ENCODE measurements around the gene PRR23E. TPM values are rescaled to one million over a fixed set of nuclear protein-coding genes. Genes with fewer than 3 reads are reported as not detected.

Gene PRR23E
- total RNA-seq, 3 donors from 2014 or later = not detected

GRCh38 chr3:127209840-127210653 is 17.1 kb downstream of the PRR23E start:
- H3K9me3 ChIP-seq = no peaks in the 10 kb centered on the region
- no peak overlapping the region for H3K4me3 ChIP-seq
- no peaks in the 10 kb centered on the region for H3K4me1 ChIP-seq
- H3K36me3 ChIP-seq = no peaks in the 10 kb centered on the region
- TF ChIP-seq POLR2A (IDR thresholded peaks at IDR 0.05) (no peak), CTCF (IDR thresholded peaks at IDR 0.05) (no peak), POLR2AphosphoS5 (IDR thresholded peaks at IDR 0.05) (no peak)
- no peak overlapping the region for H3K27ac ChIP-seq
- DNase-seq (ENCODE audit: low spot score in 2 of 2) = no peak
- H3K27me3 ChIP-seq = peaks cover 0 to 6% of the 10 kb centered on the region in 2 donors
- intact Hi-C loops (cut with DNase I; ENCODE audit: low total_unique reads) = loop anchor here (10.0 kb wide), 1 partner anchor 235 kb away; no protein-coding TSS in a partner anchor

- Histone ChIP-seq H3K27ac (no peak overlapping the region), H3K4me1 (no peaks in the 10 kb centered on the region), H3K36me3 (no peaks in the 10 kb centered on the region), H3K27me3 (peaks cover 0 to 6% of the 10 kb centered on the region in 2 donors), H3K9me3 (no peaks in the 10 kb centered on the region), H3K4me3 (no peak overlapping the region)
- DNase-seq (ENCODE audit: low spot score in 2 of 2) = no peak
- TF ChIP-seq CTCF (IDR thresholded peaks at IDR 0.05) (no peak), POLR2AphosphoS5 (IDR thresholded peaks at IDR 0.05) (no peak), POLR2A (IDR thresholded peaks at IDR 0.05) (no peak)
- intact Hi-C loops (cut with DNase I; ENCODE audit: low total_unique reads) = loop anchor here (10.0 kb wide), 1 partner anchor 234 kb away; no protein-coding TSS in a partner anchor
These were observed 17.7 kb downstream of the PRR23E start for GRCh38 chr3:127210654-127210943.

GRCh38 chr3:127211118-127212060 is 18.5 kb downstream of the PRR23E start:
- H3K27ac ChIP-seq = no peak overlapping the region
- DNase-seq (ENCODE audit: low spot score in 2 of 2) = no peak
- H3K27me3 ChIP-seq = peaks cover 0 to 6% of the 10 kb centered on the region in 2 donors
- intact Hi-C loops (cut with DNase I; ENCODE audit: low total_unique reads) = loop anchor here (10.0 kb wide), 1 partner anchor 233 kb away; no protein-coding TSS in a partner anchor
- H3K9me3 ChIP-seq = no peaks in the 10 kb centered on the region
- TF ChIP-seq CTCF (IDR thresholded peaks at IDR 0.05) (no peak), POLR2AphosphoS5 (IDR thresholded peaks at IDR 0.05) (no peak), POLR2A (IDR thresholded peaks at IDR 0.05) (no peak)
- no peaks in the 10 kb centered on the region for H3K4me1 ChIP-seq
- H3K36me3 ChIP-seq = no peaks in the 10 kb centered on the region
- no peak overlapping the region for H3K4me3 ChIP-seq

- intact Hi-C loops (cut with DNase I; ENCODE audit: low total_unique reads) = loop anchor here (10.0 kb wide), 1 partner anchor 233 kb away; no protein-coding TSS in a partner anchor
- Histone ChIP-seq H3K36me3 (no peaks in the 10 kb centered on the region), H3K27ac (no peak overlapping the region), H3K9me3 (no peaks in the 10 kb centered on the region), H3K27me3 (peaks cover 0 to 6% of the 10 kb centered on the region in 2 donors), H3K4me3 (no peak overlapping the region), H3K4me1 (no peaks in the 10 kb centered on the region)
- TF ChIP-seq CTCF (IDR thresholded peaks at IDR 0.05) (no peak), POLR2A (IDR thresholded peaks at IDR 0.05) (no peak), POLR2AphosphoS5 (IDR thresholded peaks at IDR 0.05) (no peak)
- no peak for DNase-seq (ENCODE audit: low spot score in 2 of 2)
These were observed 19.3 kb downstream of the PRR23E start for GRCh38 chr3:127212231-127212630.
